Hepatocyte (in vitro differentiated cells): ENCODE measurements around the gene GSX2. TPM values are rescaled to one million over a fixed set of nuclear protein-coding genes. Genes with fewer than 3 reads are reported as not detected.
"Not testable (repeated sequence)": the region's sequence is repeated elsewhere in the genome, so short reads cannot be mapped to it uniquely, and the experiment has no call there.

Experiments
- DNase-seq: peaks from one replicate; pipeline ENCODE4 v3.0.0-alpha.2; 2016; ENCODE audit warnings: low spot score
- H2AFZ ChIP-seq: fragments of 200-600 bp; sonication (generic); 2 replicates; pipeline ENCODE4 v1.6.0; 2016; ENCODE audit warnings: antibody characterized with exemption, mild to moderate bottlenecking
- H3K27ac ChIP-seq: fragments of 200-600 bp; sonication (generic); 2 replicates; pipeline ENCODE4 v1.5.1; 2016; ENCODE audit warnings: mild to moderate bottlenecking
- H3K27me3 ChIP-seq: fragments of 200-600 bp; sonication (generic); 2 replicates; pipeline ENCODE4 v1.6.1; 2016
- H3K36me3 ChIP-seq: fragments of 200-600 bp; sonication (generic); replicated peaks from 2 replicates; pipeline ENCODE4 v1.5.1; 2016; ENCODE audit warnings: low read depth; ENCODE audit not compliant: insufficient read depth
- H3K4me1 ChIP-seq: fragments of 200-600 bp; sonication (generic); 2 replicates; pipeline ENCODE4 v1.5.1; 2016; ENCODE audit warnings: mild to moderate bottlenecking, moderate library complexity; ENCODE audit not compliant: insufficient read depth
- H3K4me2 ChIP-seq: fragments of 200-600 bp; sonication (generic); 2 replicates; pipeline ENCODE4 v1.6.0; 2016
- H3K4me3 ChIP-seq: fragments of 200-600 bp; sonication (generic); 2 replicates; pipeline ENCODE4 v1.5.1; 2016; ENCODE audit warnings: mild to moderate bottlenecking
- H3K79me2 ChIP-seq: fragments of 200-600 bp; sonication (generic); 2 replicates; pipeline ENCODE4 v1.6.0; 2017; ENCODE audit warnings: mild to moderate bottlenecking
- H3K9me2 ChIP-seq: fragments of 200-600 bp; sonication (generic); replicated peaks from 2 replicates; pipeline ENCODE4 v1.6.0; 2017; ENCODE audit warnings: mild to moderate bottlenecking; ENCODE audit not compliant: insufficient read depth
- H3K9me3 ChIP-seq: fragments of 200-600 bp; sonication (generic); 2 replicates; pipeline ENCODE4 v1.5.1; 2016; ENCODE audit warnings: low read depth, mild to moderate bottlenecking
- H4K20me1 ChIP-seq: fragments of 200-600 bp; sonication (generic); 2 replicates; pipeline ENCODE4 v1.6.0; 2016; ENCODE audit warnings: mild to moderate bottlenecking; ENCODE audit not compliant: insufficient read depth, poor library complexity, severe bottlenecking
- CTCF ChIP-seq: fragments of 200-600 bp; sonication (generic); IDR thresholded peaks from 2 replicates; pipeline ENCODE4 v1.5.1; 2016; ENCODE audit warnings: antibody characterized with exemption, mild to moderate bottlenecking; ENCODE audit not compliant: poor library complexity
- EZH2 ChIP-seq: fragments of 200-600 bp; sonication (generic); IDR thresholded peaks from 2 replicates; pipeline ENCODE4 v1.6.1; 2016; ENCODE audit warnings: antibody characterized with exemption, mild to moderate bottlenecking, borderline replicate concordance
- EZH2phosphoT487 ChIP-seq: fragments of 200-600 bp; sonication (generic); IDR thresholded peaks from one replicate; pipeline ENCODE4 v1.6.1; 2018; ENCODE audit warnings: antibody characterized with exemption, mild to moderate bottlenecking, low read depth, moderate library complexity; ENCODE audit not compliant: unreplicated experiment, severe bottlenecking
- WGBS: methylation state at CpG from one replicate; pipeline ENCODE4 v1.1.6; 2016; ENCODE audit warnings: low lambda C conversion rate; ENCODE audit errors: missing lambda C conversion rate; 5-methylcytosine and 5-hydroxymethylcytosine counted together
- polyA plus RNA-seq: library from polyadenylated mRNA; unstranded; fragments of >200 nt; fragmentation: Nextera tagmentation; extraction: Ambion mirVana; gene quantifications from 2 replicates; pipeline ENCODE4 v1.2.1, GENCODE V29; 2016
- total RNA-seq: library from RNA; depleted of rRNA; stranded (reverse); fragments of >200 nt; gene quantifications from 2 replicates; pipeline ENCODE4 v1.2.3, GENCODE V29; 2014

The GSX2 gene
- total and polyA plus RNA-seq, 2 experiments from 2014 or later = not detected

- Histone ChIP-seq H3K27me3 (no peaks in the 10 kb centered on the region), H2AFZ (no peak overlapping the region), H3K79me2 (no peaks in the 10 kb centered on the region), H3K27ac (no peak overlapping the region), H3K36me3 (no peaks in the 10 kb centered on the region), H3K9me3 (no peaks in the 10 kb centered on the region), H3K9me2 (no peaks in the 10 kb centered on the region), H3K4me2 (no peak overlapping the region), H4K20me1 (no peaks in the 10 kb centered on the region), H3K4me3 (no peak overlapping the region), H3K4me1 (no peaks in the 10 kb centered on the region)
- TF ChIP-seq EZH2phosphoT487 (no peak), CTCF (no peak), EZH2 (no peak)
- DNase-seq = no peak
- WGBS = 59% methylated on average over 5 of the region's 5 CpGs
Observed at GRCh38 chr4:54118850-54119589, 19.1 kb downstream of the GSX2 start.

GRCh38 chr4:54120518-54120917 is 20.6 kb downstream of the GSX2 start:
- Histone ChIP-seq H4K20me1 (no peaks in the 10 kb centered on the region), H3K36me3 (no peaks in the 10 kb centered on the region), H3K4me3 (no peak overlapping the region), H3K79me2 (no peaks in the 10 kb centered on the region), H3K27me3 (no peaks in the 10 kb centered on the region), H3K4me1 (no peaks in the 10 kb centered on the region), H3K4me2 (no peak overlapping the region), H3K9me3 (no peaks in the 10 kb centered on the region), H3K27ac (no peak overlapping the region), H2AFZ (no peak overlapping the region), H3K9me2 (no peaks in the 10 kb centered on the region)
- TF ChIP-seq EZH2phosphoT487 = no peak
- no peak for TF ChIP-seq CTCF
- TF ChIP-seq EZH2 = no peak
- DNase-seq = no peak

GRCh38 chr4:54127660-54128059 is 27.7 kb downstream of the GSX2 start:
- H3K4me1 ChIP-seq = no peaks in the 10 kb centered on the region

GRCh38 chr4:54128694-54129093 is 28.7 kb downstream of the GSX2 start:
- not testable (repeated sequence) for H3K9me2 ChIP-seq, H3K9me3 ChIP-seq, H3K79me2 ChIP-seq, H3K36me3 ChIP-seq, DNase-seq, H3K4me3 ChIP-seq, H3K4me2 ChIP-seq, H3K27me3 ChIP-seq, H2AFZ ChIP-seq, H3K27ac ChIP-seq, H3K4me1 ChIP-seq, H4K20me1 ChIP-seq
- WGBS = 97% methylated on average over 2 of the region's 2 CpGs

More at GRCh38 chr4:54127660-54128059, 27.7 kb downstream of the GSX2 start:
- Histone ChIP-seq H3K27me3 (no peaks in the 10 kb centered on the region), H3K79me2 (no peaks in the 10 kb centered on the region), H3K36me3 (no peaks in the 10 kb centered on the region), H3K27ac (no peak overlapping the region), H2AFZ (no peak overlapping the region), H3K4me3 (no peak overlapping the region), H4K20me1 (no peaks in the 10 kb centered on the region), H3K4me2 (no peak overlapping the region), H3K9me3 (no peaks in the 10 kb centered on the region), H3K9me2 (no peaks in the 10 kb centered on the region)
- WGBS = 95% methylated on average over 1 of the region's 1 CpG
- DNase-seq = no peak
- TF ChIP-seq CTCF (no peak), EZH2 (no peak), EZH2phosphoT487 (no peak)
